H1 (cell line): ENCODE measurements around the gene TOM1. TPM values are rescaled to one million over a fixed set of nuclear protein-coding genes. Genes with fewer than 3 reads are reported as not detected.

Source experiments
- CTCF ChIA-PET: fragments of 300-600 bp; sonication (Branson Sonifier 250); formaldehyde crosslinking; loops from one replicate; lab custom pipeline; 2021; ENCODE audit not compliant: partially characterized antibody; lab: Charles Lee
- POLR2A ChIA-PET: fragments of 300-600 bp; sonication (Branson Sonifier 250); formaldehyde crosslinking; loops from one replicate; lab custom pipeline; 2021; ENCODE audit warnings: inconsistent platforms; ENCODE audit not compliant: partially characterized antibody; lab: Charles Lee
- DNase-seq, 2 experiments: peaks; one replicate each; pipeline versions ENCODE4 v3.0.0 to v3.0.0-alpha.2; 2010 to 2022; ENCODE audit warnings: low spot score in 2 of 2, low read depth in 1 of 2, mixed read lengths in 1 of 2
- FAIRE-seq: peaks from 2 replicates; lab custom pipeline; 2011; peaks lifted over from hg19 to GRCh38; lab: Jason Lieb, UNC
- H2AFZ ChIP-seq: 2 replicates; pipeline ENCODE4 v1.8.1; 2012; ENCODE audit warnings: low read length, inconsistent platforms
- H2AK5ac ChIP-seq: 2 replicates; pipeline ENCODE4 v1.6.1; 2013; ENCODE audit warnings: low read depth, low read length
- H2BK120ac ChIP-seq: replicated peaks from 2 replicates; pipeline ENCODE3; 2013; ENCODE audit warnings: low read depth, low read length, inconsistent platforms
- H2BK12ac ChIP-seq: 2 replicates; pipeline ENCODE4 v1.6.1; 2013; ENCODE audit warnings: low read depth, low read length
- H2BK15ac ChIP-seq: 2 replicates; pipeline ENCODE4 v1.6.1; 2013; ENCODE audit warnings: low read length
- H2BK20ac ChIP-seq: 2 replicates; pipeline ENCODE4 v1.6.1; 2013; ENCODE audit warnings: low read length
- H2BK5ac ChIP-seq: 2 replicates; pipeline ENCODE4 v1.6.1; 2013; ENCODE audit warnings: low read depth, low read length
- H3K14ac ChIP-seq: 2 replicates; pipeline ENCODE4 v1.6.1; 2013; ENCODE audit warnings: inconsistent platforms; ENCODE audit not compliant: insufficient read length
- H3K18ac ChIP-seq: 2 replicates; pipeline ENCODE4 v1.6.1; 2013; ENCODE audit warnings: low read length; ENCODE audit errors: extremely low read depth
- H3K23ac ChIP-seq: 2 replicates; pipeline ENCODE4 v1.6.1; 2013; ENCODE audit warnings: inconsistent platforms; ENCODE audit not compliant: insufficient read length
- H3K23me2 ChIP-seq: 2 replicates; pipeline ENCODE4 v1.6.1; 2013; ENCODE audit warnings: low read depth, low read length
- H3K27ac ChIP-seq: 2 replicates; pipeline ENCODE4 v1.6.1; 2011; ENCODE audit warnings: low read depth, low read length, inconsistent platforms
- H3K27me3 ChIP-seq, 4 experiments: replicated peaks in 1 of 4; 1 replicate in 1 of 4; 2 replicates in 3 of 4; pipeline versions ENCODE4 v1.6.1 to v1.8.1; 2011 to 2013; ENCODE audit warnings: low read length in 3 of 4, mild to moderate bottlenecking in 3 of 4, inconsistent platforms in 2 of 4, mixed read lengths in 2 of 4, moderate library complexity in 1 of 4; ENCODE audit not compliant: control insufficient read depth in 3 of 4, insufficient read depth in 3 of 4; ENCODE audit errors: extremely low read depth in 1 of 4
- H3K36me3 ChIP-seq, 4 experiments: 2 replicates each; pipeline versions ENCODE4 v1.6.1 to v1.8.1; 2011 to 2013; ENCODE audit warnings: mild to moderate bottlenecking in 4 of 4, low read length in 3 of 4, moderate library complexity in 2 of 4, control low read depth in 1 of 4, inconsistent platforms in 1 of 4; ENCODE audit not compliant: insufficient read depth in 4 of 4, control insufficient read depth in 2 of 4
- H3K4ac ChIP-seq: replicated peaks from 2 replicates; pipeline ENCODE3; 2013; ENCODE audit warnings: low read length, low read depth, mixed read lengths, inconsistent platforms; ENCODE audit not compliant: insufficient read length
- H3K4me1 ChIP-seq, 4 experiments: replicated peaks in 1 of 4; 1 replicate in 1 of 4; 2 replicates in 3 of 4; pipeline versions ENCODE4 v1.6.1 to v1.8.1; 2011 to 2013; ENCODE audit warnings: low read length in 3 of 4, inconsistent platforms in 2 of 4, mixed read lengths in 1 of 4; ENCODE audit not compliant: insufficient read depth in 4 of 4, control insufficient read depth in 3 of 4
- H3K4me2 ChIP-seq, 2 experiments: 2 replicates each; pipeline versions ENCODE4 v1.6.1 to v1.8.1; 2011 to 2013; ENCODE audit warnings: low read depth in 2 of 2, low read length in 2 of 2, control low read depth in 1 of 2, inconsistent platforms in 1 of 2, mild to moderate bottlenecking in 1 of 2; ENCODE audit not compliant: insufficient read depth in 1 of 2
- H3K4me3 ChIP-seq, 4 experiments: fragments of 200-600, 300-600 bp in 1 of 4; sonication (generic), shearing (Covaris generic), sonication (Bioruptor Twin) in 1 of 4; 2 replicates each; pipeline versions ENCODE4 v1.5.1 to v1.8.1; 2011 to 2016; ENCODE audit warnings: low read length in 4 of 4, low read depth in 3 of 4, control low read depth in 2 of 4, inconsistent platforms in 2 of 4, mild to moderate bottlenecking in 2 of 4, mixed read lengths in 1 of 4, moderate library complexity in 1 of 4; ENCODE audit not compliant: insufficient read depth in 2 of 4; ENCODE audit errors: extremely low read depth in 1 of 4
- H3K56ac ChIP-seq: replicated peaks from 2 replicates; pipeline ENCODE3; 2013; ENCODE audit warnings: low read depth, mild to moderate bottlenecking, mixed read lengths, low read length, inconsistent platforms; ENCODE audit not compliant: insufficient read length
- H3K79me1 ChIP-seq: 2 replicates; pipeline ENCODE4 v1.6.1; 2013; ENCODE audit warnings: low read depth, low read length, control low read depth
- H3K79me2 ChIP-seq, 2 experiments: 2 replicates each; pipeline versions ENCODE4 v1.6.1 to v1.8.1; 2012 to 2013; ENCODE audit warnings: low read length in 2 of 2, mild to moderate bottlenecking in 2 of 2, inconsistent platforms in 1 of 2; ENCODE audit not compliant: insufficient read depth in 2 of 2, control insufficient read depth in 1 of 2
- H3K9ac ChIP-seq, 4 experiments: replicated peaks in 1 of 4; 1 replicate in 1 of 4; 2 replicates in 3 of 4; pipeline versions ENCODE4 v1.6.1 to v1.8.1; 2011 to 2013; ENCODE audit warnings: low read depth in 3 of 4, low read length in 3 of 4, control low read depth in 2 of 4, mild to moderate bottlenecking in 2 of 4, moderate library complexity in 2 of 4, inconsistent platforms in 1 of 4; ENCODE audit errors: extremely low read depth in 1 of 4
- H3K9me3 ChIP-seq, 2 experiments: 2 replicates each; pipeline versions ENCODE4 v1.6.1 to v1.8.1; 2012 to 2013; ENCODE audit warnings: mild to moderate bottlenecking in 2 of 2, moderate library complexity in 2 of 2, control low read depth in 1 of 2, inconsistent platforms in 1 of 2, low read depth in 1 of 2, low read length in 1 of 2, mixed read lengths in 1 of 2; ENCODE audit not compliant: insufficient read depth in 2 of 2
- H4K20me1 ChIP-seq, 2 experiments: replicated peaks in 1 of 2; 2 replicates each; pipeline versions ENCODE3 to v1.8.1; 2011 to 2013; ENCODE audit warnings: inconsistent platforms in 2 of 2, low read length in 2 of 2, mild to moderate bottlenecking in 1 of 2; ENCODE audit not compliant: insufficient read depth in 2 of 2, control insufficient read depth in 1 of 2
- H4K5ac ChIP-seq: 2 replicates; pipeline ENCODE4 v1.6.1; 2013; ENCODE audit warnings: low read length, low read depth, mixed read lengths, inconsistent platforms; ENCODE audit not compliant: insufficient read length
- H4K8ac ChIP-seq: 2 replicates; pipeline ENCODE4 v1.8.0; 2013; ENCODE audit warnings: mild to moderate bottlenecking, moderate library complexity, low read length, inconsistent platforms; ENCODE audit not compliant: insufficient read depth; ENCODE audit errors: extremely low read depth
- H4K91ac ChIP-seq: replicated peaks from 2 replicates; pipeline ENCODE3; 2013; ENCODE audit warnings: low read length, mixed read lengths, inconsistent platforms; ENCODE audit not compliant: insufficient read length
- BACH1 ChIP-seq: IDR thresholded peaks from 2 replicates; pipeline ENCODE4 v1.6.1; 2012; ENCODE audit warnings: low read length, improper control_type of control experiment
- CBX8 ChIP-seq: fragments of 300-800, 300-1000 bp; sonication (generic); IDR thresholded peaks from 2 replicates; pipeline ENCODE4 v1.7.1; 2016; ENCODE audit warnings: low read depth, low read length, borderline replicate concordance
- CHD1 ChIP-seq: IDR thresholded peaks from 2 replicates; pipeline ENCODE4 v1.6.1; 2012; ENCODE audit warnings: low read depth, low read length, improper control_type of control experiment
- MAFK ChIP-seq: IDR thresholded peaks from 2 replicates; pipeline ENCODE4 v1.6.1; 2012; ENCODE audit warnings: low read depth, mild to moderate bottlenecking, improper control_type of control experiment, low read length
- POU5F1 ChIP-seq: IDR thresholded peaks from 2 replicates; pipeline ENCODE4 v1.6.1; 2011; ENCODE audit warnings: low read depth, mild to moderate bottlenecking, low read length, moderate library complexity
- RNF2 ChIP-seq: fragments of 200-900, 300-1000 bp; sonication (generic); IDR thresholded peaks from 2 replicates; pipeline ENCODE4 v1.7.1; 2016; ENCODE audit warnings: borderline replicate concordance, low read depth, mild to moderate bottlenecking, antibody characterized with exemption, low read length; ENCODE audit not compliant: poor library complexity, severe bottlenecking; ENCODE audit errors: missing control alignments
- SAP30 ChIP-seq: fragments of 300-600 bp; sonication (generic); IDR thresholded peaks from 2 replicates; pipeline ENCODE4 v1.7.1; 2012; ENCODE audit warnings: low read length, moderate library complexity, mild to moderate bottlenecking, inconsistent platforms; ENCODE audit not compliant: insufficient read depth, insufficient replicate concordance
- SIRT6 ChIP-seq: IDR thresholded peaks from one replicate; pipeline ENCODE4 v1.7.1; 2012; ENCODE audit warnings: low read length, inconsistent platforms
- SIX5 ChIP-seq: IDR thresholded peaks from 2 replicates; pipeline ENCODE4 v1.6.1; 2011; ENCODE audit warnings: mild to moderate bottlenecking, low read depth, low read length
- SP1 ChIP-seq: IDR thresholded peaks from 2 replicates; pipeline ENCODE4 v1.6.1; 2011; ENCODE audit warnings: low read depth, low read length
- TAF1 ChIP-seq: IDR thresholded peaks from 2 replicates; pipeline ENCODE4 v1.6.1; 2011; ENCODE audit warnings: mild to moderate bottlenecking, low read depth, low read length
- TCF12 ChIP-seq: IDR thresholded peaks from 2 replicates; pipeline ENCODE4 v1.6.1; 2011; ENCODE audit warnings: low read depth, mild to moderate bottlenecking, low read length
- USF2 ChIP-seq: IDR thresholded peaks from 2 replicates; pipeline ENCODE4 v1.6.1; 2011; ENCODE audit warnings: low read length, improper control_type of control experiment
- WGBS, 2 experiments: shearing (Covaris generic) in 1 of 2; methylation state at CpG; one replicate each; pipeline versions ENCODE4 v1.1.6 to v1.1.7; 2013 to 2015; ENCODE audit warnings: low lambda C conversion rate in 2 of 2, mixed read lengths in 2 of 2, inconsistent platforms in 1 of 2, low coverage in 1 of 2, missing lambda C conversion rate in 1 of 2; ENCODE audit not compliant: insufficient replicate concordance in 2 of 2, insufficient coverage in 1 of 2, insufficient read length in 1 of 2; ENCODE audit errors: extremely low coverage in 1 of 2, missing lambda C conversion rate in 1 of 2; 5-methylcytosine and 5-hydroxymethylcytosine counted together
- polyA plus RNA-seq, 7 experiments: library from polyadenylated mRNA; depleted of rRNA in 3 of 7; stranded (reverse) in 5 of 7; unstranded in 2 of 7; fragments of >200 nt in 5 of 7; fragments of 200-250 nt in 2 of 7; gene quantifications; 1 replicate in 5 of 7; 2 replicates in 1 of 7; 4 replicates in 1 of 7; pipeline versions ENCODE4 v1.2.1 to v1.2.3, GENCODE V29; 2011 to 2013; ENCODE audit warnings: missing spikeins in 2 of 7, mixed read lengths in 2 of 7
- total RNA-seq: library from RNA; stranded (reverse); fragmentation: NEBNext Ultra II Directional; extraction: Animal tissue kit (Norgen Biotek cat#: 25700); gene quantifications from 2 replicates; pipeline ENCODE4 v1.2.1, GENCODE V29; 2021

The TOM1 gene
- total and polyA plus RNA-seq, 2 of the 8 experiments (the other 6 are each of a cell fraction or from before 2014, with no cell fraction given): 25.1 to 39.2 TPM

- Histone ChIP-seq H2BK20ac (no peak overlapping the region), H2AK5ac (no peak overlapping the region), H3K4ac (no peak overlapping the region), H4K8ac (no peak overlapping the region), H3K4me1 (peaks cover 0 to 2% (median 0%) of the 10 kb centered on the region in 4 experiments; a peak in 1 of 7 replicates), H3K18ac (no peak overlapping the region), H3K4me3 (no peak overlapping the region), H2BK120ac (no peak overlapping the region), H3K36me3 (no peaks in the 10 kb centered on the region), H3K27me3 (no peaks in the 10 kb centered on the region; a peak in 1 of 7 replicates), H4K20me1 (no peaks in the 10 kb centered on the region), H3K79me1 (no peaks in the 10 kb centered on the region), H3K23ac (no peak overlapping the region), H3K27ac (no peak overlapping the region), H2BK12ac (no peak overlapping the region), H2BK5ac (no peak overlapping the region), H2AFZ (no peak overlapping the region), H4K91ac (no peak overlapping the region), H3K79me2 (no peaks in the 10 kb centered on the region), H3K56ac (no peak overlapping the region), H3K4me2 (no peak overlapping the region), H3K9ac (no peak overlapping the region), H3K14ac (no peak overlapping the region), H4K5ac (no peak overlapping the region), H2BK15ac (no peak overlapping the region), H3K23me2 (no peaks in the 10 kb centered on the region), H3K9me3 (no peaks in the 10 kb centered on the region)
- WGBS, 2 experiments: 84% methylated on average over 4 of the region's 4 CpGs; no CpG with 5 or more reads in 1 of the 2 experiments
- FAIRE-seq (no peak), DNase-seq (no peak)
- ChIA-PET CTCF (no interaction called here), POLR2A (no interaction called here)
- TF ChIP-seq RNF2: no peak
- no peak for TF ChIP-seq BACH1
- TF ChIP-seq SP1: no peak
- no peak for TF ChIP-seq TAF1
- no peak for TF ChIP-seq CHD1
- no peak for TF ChIP-seq POU5F1
- TF ChIP-seq TCF12: no peak
- TF ChIP-seq CBX8: no peak
- TF ChIP-seq SIRT6: no peak
- TF ChIP-seq SIX5: no peak
- TF ChIP-seq SAP30: no peak
- no peak for TF ChIP-seq MAFK
- no peak for TF ChIP-seq USF2
Measured at GRCh38 chr22:35250156-35250555, 49.5 kb upstream of the TOM1 start.
